CD14-positive monocyte (primary cell): ENCODE results near the gene SNRPD3. TPM values are rescaled to one million over a fixed set of nuclear protein-coding genes. Genes with fewer than 3 reads are reported as not detected.

Experiments
- DNase-seq, 3 donors: peaks; one replicate each; pipeline ENCODE4 v3.0.0-alpha.2; 2011 to 2022
- H2AFZ ChIP-seq: 2 replicates; pipeline ENCODE4 v1.6.0; 2012; ENCODE audit warnings: mild to moderate bottlenecking, low read depth, low read length, inconsistent platforms; ENCODE audit not compliant: insufficient read depth, poor library complexity, severe bottlenecking
- H3K27ac ChIP-seq, 2 donors: 1 replicate in 1 of 2; 2 replicates in 1 of 2; pipeline ENCODE4 v1.5.1; 2012 to 2013; ENCODE audit warnings: low read length in 2 of 2, control low read depth in 1 of 2, inconsistent platforms in 1 of 2, low read depth in 1 of 2, mild to moderate bottlenecking in 1 of 2
- H3K27me3 ChIP-seq, 2 donors: one replicate each; pipeline versions ENCODE4 v1.6.0 to v1.6.1; 2011 to 2013; ENCODE audit warnings: low read length in 2 of 2; ENCODE audit not compliant: control insufficient read depth in 2 of 2, insufficient read depth in 2 of 2
- H3K36me3 ChIP-seq, 2 donors: replicated peaks in 1 of 2; 1 replicate in 1 of 2; 2 replicates in 1 of 2; pipeline versions ENCODE4 v1.5.1 to v1.6.1; 2012 to 2013; ENCODE audit warnings: low read length in 2 of 2, control low read depth in 1 of 2, inconsistent platforms in 1 of 2, mild to moderate bottlenecking in 1 of 2; ENCODE audit not compliant: insufficient read depth in 2 of 2, control insufficient read depth in 1 of 2
- H3K4me1 ChIP-seq, 2 donors: 1 replicate in 1 of 2; 2 replicates in 1 of 2; pipeline versions ENCODE4 v1.5.1 to v1.6.1; 2012 to 2013; ENCODE audit warnings: low read length in 2 of 2, control low read depth in 1 of 2, inconsistent platforms in 1 of 2, mild to moderate bottlenecking in 1 of 2, moderate library complexity in 1 of 2; ENCODE audit not compliant: insufficient read depth in 2 of 2, control insufficient read depth in 1 of 2
- H3K4me2 ChIP-seq: replicated peaks from 2 replicates; pipeline ENCODE3; 2012; ENCODE audit warnings: low read length, moderate library complexity, mild to moderate bottlenecking; ENCODE audit not compliant: poor library complexity, severe bottlenecking; ENCODE audit errors: extremely low read depth
- H3K4me3 ChIP-seq, 3 experiments: fragments of 200-600 bp in 1 of 3; sonication (generic) in 1 of 3; replicated peaks in 1 of 3; 1 replicate in 2 of 3; 2 replicates in 1 of 3; pipeline ENCODE4 v1.5.1; 2011 to 2013; ENCODE audit warnings: low read length in 3 of 3, mild to moderate bottlenecking in 3 of 3, control low read depth in 2 of 3, low read depth in 2 of 3, inconsistent platforms in 1 of 3, moderate library complexity in 1 of 3
- H3K79me2 ChIP-seq: 2 replicates; pipeline ENCODE4 v1.6.0; 2012; ENCODE audit warnings: mild to moderate bottlenecking, control low read depth, inconsistent platforms, low read length, moderate library complexity; ENCODE audit not compliant: insufficient read depth
- H3K9ac ChIP-seq: 2 replicates; pipeline ENCODE4 v1.6.0; 2017; ENCODE audit warnings: low read length, mild to moderate bottlenecking; ENCODE audit not compliant: insufficient read depth, poor library complexity, severe bottlenecking
- H3K9me3 ChIP-seq, 2 donors: replicated peaks in 1 of 2; 1 replicate in 1 of 2; 2 replicates in 1 of 2; pipeline versions ENCODE4 v1.5.1 to v1.6.1; 2012 to 2013; ENCODE audit warnings: low read length in 2 of 2, control low read depth in 1 of 2; ENCODE audit not compliant: control insufficient read depth in 1 of 2, insufficient read depth in 1 of 2
- H4K20me1 ChIP-seq: 2 replicates; pipeline ENCODE4 v1.6.0; 2012; ENCODE audit warnings: mild to moderate bottlenecking, low read length, control low read depth, moderate library complexity; ENCODE audit not compliant: insufficient read depth
- H3K27ac Mint-ChIP-seq, 7 donors: one replicate each; pipeline ENCODE4 v1.8.0; 2020; ENCODE audit warnings: mild to moderate bottlenecking in 7 of 7, mixed read lengths in 7 of 7, moderate library complexity in 6 of 7, inconsistent platforms in 2 of 7
- H3K27me3 Mint-ChIP-seq, 3 donors: one replicate each; pipeline ENCODE4 v1.8.0; 2021 to 2022; ENCODE audit warnings: low read depth in 3 of 3, mild to moderate bottlenecking in 3 of 3, mixed read lengths in 3 of 3, moderate library complexity in 3 of 3, inconsistent platforms in 1 of 3
- H3K36me3 Mint-ChIP-seq, 2 donors: one replicate each; pipeline ENCODE4 v1.8.0; 2020; ENCODE audit warnings: mixed read lengths in 2 of 2, inconsistent platforms in 1 of 2, mild to moderate bottlenecking in 1 of 2
- H3K4me1 Mint-ChIP-seq: one replicate; pipeline ENCODE4 v1.8.0; 2020; ENCODE audit warnings: mild to moderate bottlenecking, mixed read lengths
- H3K4me3 Mint-ChIP-seq, 2 donors: one replicate each; pipeline ENCODE4 v1.8.0; 2020; ENCODE audit warnings: mild to moderate bottlenecking in 2 of 2, mixed read lengths in 2 of 2, moderate library complexity in 1 of 2
- H3K9me3 Mint-ChIP-seq, 7 donors: one replicate each; pipeline ENCODE4 v1.8.0; 2020 to 2022; ENCODE audit warnings: mixed read lengths in 7 of 7, mild to moderate bottlenecking in 6 of 7, moderate library complexity in 6 of 7, inconsistent platforms in 2 of 7
- CTCF ChIP-seq: fragments of 200-600 bp; IDR thresholded peaks from one replicate; pipeline ENCODE4 v1.8.0; 2022; ENCODE audit warnings: antibody characterized with exemption, mild to moderate bottlenecking
- WGBS: methylation state at CpG from one replicate; pipeline ENCODE4 v1.1.5; 2013; ENCODE audit warnings: missing lambda C conversion rate; ENCODE audit not compliant: insufficient coverage; 5-methylcytosine and 5-hydroxymethylcytosine counted together
- intact Hi-C, 2 donors: fragments of 100-400 bp; cut with micrococcal nuclease; formaldehyde crosslinking; loops; one replicate each; pipeline versions ENCODE4 v1.15.0 to v1.15.1; 2023
- polyA plus RNA-seq, 3 donors: library from polyadenylated mRNA; depleted of rRNA in 1 of 3; unstranded in 2 of 3; stranded (reverse) in 1 of 3; fragments of 300-500 nt in 2 of 3; fragments of >200 nt in 1 of 3; fragmentation: Illumina TruSeq in 2 of 3; gene quantifications; 1 replicate in 2 of 3; 2 replicates in 1 of 3; pipeline ENCODE4 v1.2.3, GENCODE V29; 2012 to 2021

The SNRPD3 gene
- polyA plus RNA-seq, 3 donors, result 71.8 to 115 (median 80.9) TPM

GRCh38 chr22:24507716-24508115 is 48.1 kb upstream of the SNRPD3 start:
- Histone ChIP-seq H2AFZ (no peak overlapping the region), H3K27me3 (no peaks in the 10 kb centered on the region), H4K20me1 (no peaks in the 10 kb centered on the region), H3K4me2 (peak overlapping the region; percentile 64), H3K4me3 (no peak overlapping the region), H3K9ac (no peak overlapping the region), H3K9me3 (no peaks in the 10 kb centered on the region), H3K27ac (no peak overlapping the region), H3K4me1 (peaks cover 91 to 99% of the 10 kb centered on the region in 2 donors), H3K36me3 (no peaks in the 10 kb centered on the region), H3K79me2 (no peaks in the 10 kb centered on the region)
- Mint-ChIP-seq H3K36me3 (peaks cover 2 to 8% of the 10 kb centered on the region in 2 donors), H3K4me1 (peaks cover 96% of the 10 kb centered on the region), H3K9me3 (peaks cover 0 to 3% (median 0%) of the 10 kb centered on the region in 7 donors), H3K27me3 (peaks cover 0 to 5% (median 3%) of the 10 kb centered on the region in 3 donors), H3K4me3 (no peak overlapping the region), H3K27ac (peak overlapping the region in 6 of 7 donors; percentile 25 to 99 (median 90))
- intact Hi-C loops, result no loop called here
- TF ChIP-seq CTCF, result no peak
- WGBS, result no CpG with 5 or more reads among the region's 7 CpGs
- no peak for DNase-seq

GRCh38 chr22:24510637-24511625 is 44.9 kb upstream of the SNRPD3 start:
- Histone ChIP-seq H3K36me3 (no peaks in the 10 kb centered on the region), H3K9me3 (no peaks in the 10 kb centered on the region), H4K20me1 (no peaks in the 10 kb centered on the region), H3K79me2 (no peaks in the 10 kb centered on the region), H2AFZ (no peak overlapping the region), H3K4me2 (peak overlapping the region; percentile 70), H3K4me1 (peaks cover 91 to 99% of the 10 kb centered on the region in 2 donors), H3K9ac (no peak overlapping the region), H3K4me3 (peak overlapping the region in 1 of 3 experiments; percentile 65), H3K27me3 (no peaks in the 10 kb centered on the region), H3K27ac (peak overlapping the region; percentile 59 to 80)
- H3K36me3 Mint-ChIP-seq, result peaks cover 4 to 8% of the 10 kb centered on the region in 2 donors
- WGBS, result 4% methylated on average over 6 of the region's 10 CpGs
- H3K4me3 Mint-ChIP-seq, result peak overlapping the region; percentile 58 to 86
- intact Hi-C loops, result no loop called here
- no peak for TF ChIP-seq CTCF
- peaks cover 95% of the 10 kb centered on the region for H3K4me1 Mint-ChIP-seq
- DNase-seq, result peak; percentile 76 to 94 (median 91)
- peaks cover 0 to 7% (median 5%) of the 10 kb centered on the region in 3 donors for H3K27me3 Mint-ChIP-seq
- peaks cover 0 to 3% (median 0%) of the 10 kb centered on the region in 7 donors for H3K9me3 Mint-ChIP-seq
- peak overlapping the region; percentile 89 to 98 (median 94) for H3K27ac Mint-ChIP-seq
